Esophagus muscularis mucosa (tissue), 4 donors: ENCODE data around the gene SLC37A3. TPM values are rescaled to one million over a fixed set of nuclear protein-coding genes. Genes with fewer than 3 reads are reported as not detected.

ENCODE experiments used
- DNase-seq: peaks from one replicate; pipeline ENCODE4 v3.0.0-alpha.2; 2017; ENCODE audit errors: extremely low spot score
- H3K27ac ChIP-seq, 4 donors: fragments of 200-600 bp; sonication (generic); replicated peaks in 1 of 4; 1 replicate in 3 of 4; 2 replicates in 1 of 4; pipeline ENCODE4 v1.5.1; 2016 to 2019; ENCODE audit warnings: mild to moderate bottlenecking in 1 of 4
- H3K27me3 ChIP-seq, 4 donors: fragments of 200-600 bp; sonication (generic); one replicate each; pipeline versions ENCODE4 v1.5.1 to v1.6.0; 2016 to 2019
- H3K36me3 ChIP-seq, 4 donors: fragments of 200-600 bp; sonication (generic); one replicate each; pipeline ENCODE4 v1.5.1; 2016 to 2019
- H3K4me1 ChIP-seq, 4 donors: fragments of 200-600 bp; sonication (generic); one replicate each; pipeline ENCODE4 v1.5.1; 2016 to 2019
- H3K4me3 ChIP-seq, 4 donors: fragments of 200-600 bp; sonication (generic); 1 replicate in 2 of 4; 2 replicates in 2 of 4; pipeline ENCODE4 v1.5.1; 2016 to 2019; ENCODE audit warnings: mild to moderate bottlenecking in 4 of 4, moderate library complexity in 1 of 4
- H3K9me3 ChIP-seq, 4 donors: fragments of 200-600 bp; sonication (generic); 1 replicate in 3 of 4; 2 replicates in 1 of 4; pipeline ENCODE4 v1.5.1; 2016 to 2019
- EP300 ChIP-seq: sonication (generic); formaldehyde crosslinking; IDR thresholded peaks from one replicate; pipeline ENCODE4 v1.6.1; 2017; ENCODE audit warnings: antibody characterized with exemption
- POLR2A ChIP-seq: fragments of 450-650 bp; IDR thresholded peaks from one replicate; pipeline ENCODE4 v1.6.1; 2017; ENCODE audit warnings: antibody characterized with exemption, moderate library complexity, mild to moderate bottlenecking, low read depth
- POLR2AphosphoS5 ChIP-seq, 2 donors: sonication (generic); formaldehyde crosslinking; IDR thresholded peaks; one replicate each; pipeline ENCODE4 v1.6.1; 2017; ENCODE audit warnings: antibody characterized with exemption in 2 of 2
- WGBS: methylation state at CpG from one replicate; pipeline ENCODE4 v1.1.5; 2018; 5-methylcytosine and 5-hydroxymethylcytosine counted together
- intact Hi-C: fragments of 100-400 bp; cut with DNase I; formaldehyde crosslinking; loops from one replicate; pipeline ENCODE4 v1.15.1; 2023
- total RNA-seq, 4 donors: library from RNA; depleted of rRNA; stranded (reverse); fragments of >200 nt; gene quantifications; one replicate each; pipeline versions ENCODE4 v1.1.0 to v1.2.1, GENCODE V29; 2016
- TF ChIP-seq, protein P1 (sequence below), 3 experiments: fragments of 200-600 bp in 2 of 3; fragments of 450-650 bp in 1 of 3; sonication (generic) in 2 of 3; IDR thresholded peaks; one replicate each; pipeline ENCODE4 v1.5.1; 2017 to 2019; ENCODE audit warnings: antibody characterized with exemption in 3 of 3, mild to moderate bottlenecking in 2 of 3, moderate library complexity in 1 of 3

Gene SLC37A3
- total RNA-seq, 4 donors from 2014 or later = 33.1 to 67.8 (median 49.0) TPM

DNA sequence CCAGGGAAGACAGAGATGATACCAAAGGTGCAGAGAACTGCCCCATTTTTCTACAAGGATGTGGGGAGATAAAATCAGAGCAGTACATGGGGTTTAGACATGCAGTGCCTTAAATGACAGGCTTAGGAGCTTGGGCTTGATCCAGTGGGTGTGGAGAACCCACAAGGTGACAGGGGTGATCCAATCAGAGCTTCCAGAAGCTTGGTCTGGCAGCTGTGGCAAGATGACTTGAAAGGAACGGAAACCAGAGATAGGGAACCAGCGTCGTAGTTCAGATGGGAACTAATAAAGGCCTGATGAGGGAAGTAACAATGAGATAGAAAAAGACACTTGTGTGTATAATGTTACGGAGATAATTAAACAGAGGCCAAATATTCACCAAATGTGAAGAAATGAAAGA lies 80.7 kb downstream of the SLC37A3 start:
- Histone ChIP-seq H3K4me3 (no peak overlapping the region), H3K27ac (no peak overlapping the region), H3K4me1 (peaks cover 16 to 32% (median 32%) of the 10 kb centered on the region in 4 donors), H3K36me3 (no peaks in the 10 kb centered on the region), H3K27me3 (no peaks in the 10 kb centered on the region), H3K9me3 (no peaks in the 10 kb centered on the region)
- intact Hi-C loops = no loop called here
- no peak for DNase-seq
- 84% methylated on average over 4 of the region's 4 CpGs for WGBS
- no peak for TF ChIP-seq EP300
- no peak for TF ChIP-seq POLR2AphosphoS5 (IDR thresholded peaks at IDR 0.05)
- no peak for TF ChIP-seq POLR2A
- TF ChIP-seq, protein P1, sequence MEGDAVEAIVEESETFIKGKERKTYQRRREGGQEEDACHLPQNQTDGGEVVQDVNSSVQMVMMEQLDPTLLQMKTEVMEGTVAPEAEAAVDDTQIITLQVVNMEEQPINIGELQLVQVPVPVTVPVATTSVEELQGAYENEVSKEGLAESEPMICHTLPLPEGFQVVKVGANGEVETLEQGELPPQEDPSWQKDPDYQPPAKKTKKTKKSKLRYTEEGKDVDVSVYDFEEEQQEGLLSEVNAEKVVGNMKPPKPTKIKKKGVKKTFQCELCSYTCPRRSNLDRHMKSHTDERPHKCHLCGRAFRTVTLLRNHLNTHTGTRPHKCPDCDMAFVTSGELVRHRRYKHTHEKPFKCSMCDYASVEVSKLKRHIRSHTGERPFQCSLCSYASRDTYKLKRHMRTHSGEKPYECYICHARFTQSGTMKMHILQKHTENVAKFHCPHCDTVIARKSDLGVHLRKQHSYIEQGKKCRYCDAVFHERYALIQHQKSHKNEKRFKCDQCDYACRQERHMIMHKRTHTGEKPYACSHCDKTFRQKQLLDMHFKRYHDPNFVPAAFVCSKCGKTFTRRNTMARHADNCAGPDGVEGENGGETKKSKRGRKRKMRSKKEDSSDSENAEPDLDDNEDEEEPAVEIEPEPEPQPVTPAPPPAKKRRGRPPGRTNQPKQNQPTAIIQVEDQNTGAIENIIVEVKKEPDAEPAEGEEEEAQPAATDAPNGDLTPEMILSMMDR (IDR thresholded peaks at IDR 0.05) = no peak

DNA sequence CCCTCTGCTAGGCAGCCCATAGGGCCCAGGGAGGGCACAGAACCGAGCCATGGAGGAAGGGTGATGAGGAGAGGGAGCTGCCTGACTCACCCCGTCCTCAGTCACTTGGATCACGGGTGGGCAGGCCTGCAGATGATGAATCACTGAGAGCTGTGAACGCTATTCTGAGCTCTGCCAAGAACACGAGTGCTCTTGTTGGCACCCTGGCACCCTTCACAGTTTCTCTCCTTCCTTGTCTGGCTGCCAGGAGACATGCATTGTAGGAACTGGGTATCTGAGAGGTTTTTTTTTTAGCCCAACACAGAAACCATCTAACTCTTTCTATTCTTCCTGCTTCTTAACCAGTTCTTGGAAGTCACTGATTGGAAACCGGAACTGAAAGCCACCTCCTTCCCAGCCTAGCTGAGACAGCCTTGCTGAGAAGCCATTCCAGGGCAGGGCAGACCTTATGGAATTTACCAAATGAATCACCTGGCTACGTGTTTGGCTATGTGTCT lies 82.1 kb downstream of the SLC37A3 start:
- H3K36me3 ChIP-seq = no peaks in the 10 kb centered on the region
- 7% methylated on average over 6 of the region's 7 CpGs for WGBS
- peak; percentile 68 to 74 for TF ChIP-seq POLR2AphosphoS5 (IDR thresholded peaks at IDR 0.05)
- TF ChIP-seq, protein P1 (IDR thresholded peaks at IDR 0.05) = no peak
- H3K4me3 ChIP-seq = peak overlapping the region; percentile 29 to 47 (median 34)
- intact Hi-C loops = no loop called here
- H3K27ac ChIP-seq = peak overlapping the region; percentile 79 to 86 (median 82)
- H3K27me3 ChIP-seq = no peaks in the 10 kb centered on the region
- peaks cover 16 to 32% (median 32%) of the 10 kb centered on the region in 4 donors for H3K4me1 ChIP-seq
- peaks cover 0 to 4% (median 0%) of the 10 kb centered on the region in 4 donors for H3K9me3 ChIP-seq
- peak; percentile 93 for DNase-seq

DNA sequence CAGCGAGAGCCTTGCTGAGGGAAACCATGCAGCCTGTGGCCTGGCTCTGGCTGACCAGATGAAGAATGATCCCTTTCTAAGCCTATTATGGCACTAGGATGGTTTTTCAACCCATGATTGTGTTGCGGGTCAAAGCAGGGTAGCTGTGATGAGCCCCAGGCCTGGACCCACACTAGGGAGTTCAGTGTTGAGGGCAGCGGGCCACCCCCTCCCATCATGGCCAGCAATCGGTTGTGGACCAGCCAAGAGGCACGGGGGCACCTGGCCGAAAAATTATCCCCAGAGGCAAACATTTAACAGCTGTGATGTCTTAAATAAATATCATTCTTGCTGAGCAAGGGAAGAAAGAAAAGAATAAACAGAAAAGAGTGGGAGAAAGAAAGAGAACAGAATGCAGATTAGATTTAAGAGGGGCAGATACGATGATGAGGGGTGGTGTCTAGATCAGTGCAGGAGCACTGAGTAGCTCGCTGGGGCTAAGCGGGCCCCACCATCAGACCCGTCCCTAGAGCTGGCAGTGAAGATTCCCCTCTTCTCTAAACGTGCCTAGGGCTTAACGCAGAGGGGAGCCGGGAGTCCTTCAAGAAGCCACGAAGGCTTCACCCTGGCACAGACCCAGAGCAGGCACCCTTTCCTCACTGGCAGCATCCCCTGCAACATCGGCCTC lies 82.7 kb downstream of the SLC37A3 start:
- Histone ChIP-seq H3K9me3 (peaks cover 0 to 4% (median 0%) of the 10 kb centered on the region in 4 donors), H3K36me3 (no peaks in the 10 kb centered on the region), H3K27me3 (no peaks in the 10 kb centered on the region), H3K4me1 (peaks cover 16 to 34% (median 32%) of the 10 kb centered on the region in 4 donors), H3K27ac (peak overlapping the region; percentile 79 to 86 (median 82)), H3K4me3 (peak overlapping the region; percentile 29 to 47 (median 34))
- intact Hi-C loops = no loop called here
- no peak for DNase-seq
- TF ChIP-seq POLR2AphosphoS5 (IDR thresholded peaks at IDR 0.05) = no peak
- TF ChIP-seq, protein P1 (IDR thresholded peaks at IDR 0.05) = no peak
- TF ChIP-seq POLR2A = no peak
- TF ChIP-seq EP300 = no peak
- WGBS = 33% methylated on average over 14 of the region's 15 CpGs

DNA sequence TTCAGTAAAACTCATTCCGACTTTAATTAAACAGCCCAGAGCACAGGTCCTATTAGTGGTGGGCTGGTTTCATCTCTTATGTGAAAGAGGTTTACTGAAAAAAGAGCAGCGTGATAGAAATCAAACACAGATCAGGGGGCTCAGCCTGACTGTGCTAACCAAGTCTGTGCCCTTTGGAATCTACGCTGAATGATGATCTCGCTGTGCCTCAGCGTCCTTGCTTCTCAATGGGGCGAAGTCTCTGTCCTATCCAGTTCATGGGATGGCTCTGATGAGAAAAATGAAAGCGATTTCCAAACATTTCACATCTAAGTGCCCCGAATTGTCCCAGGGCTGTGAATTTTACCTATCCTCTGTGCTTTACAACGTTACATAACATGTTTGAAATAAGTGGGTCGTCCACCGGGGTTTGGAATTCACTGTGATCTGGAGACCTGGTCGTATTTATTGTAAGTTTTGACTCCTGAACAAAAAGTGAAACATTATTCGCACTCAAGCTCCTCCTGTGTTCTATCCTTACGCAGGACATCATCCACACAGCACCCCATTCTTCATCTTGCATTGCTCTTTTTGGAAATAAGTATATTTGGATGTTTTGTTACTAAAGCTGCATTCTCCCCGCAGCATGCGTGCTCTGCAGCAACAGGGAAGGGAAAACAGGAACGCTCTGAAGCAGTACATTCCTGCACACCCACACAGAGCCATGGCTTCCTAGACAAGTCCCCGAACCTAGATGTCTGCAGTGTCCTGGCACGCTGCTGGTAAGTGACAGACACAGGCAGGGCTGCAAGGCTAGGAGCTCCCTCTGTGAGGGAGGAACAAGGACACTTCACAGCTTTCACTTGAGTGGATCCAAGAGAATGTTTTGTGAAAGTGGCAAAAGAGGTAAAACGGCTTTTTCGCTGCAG lies 83.5 kb downstream of the SLC37A3 start:
- H3K36me3 ChIP-seq = no peaks in the 10 kb centered on the region
- H3K27me3 ChIP-seq = no peaks in the 10 kb centered on the region
- TF ChIP-seq EP300 = no peak
- H3K4me3 ChIP-seq = peak overlapping the region in 3 of 4 donors; percentile 29 to 38 (median 31)
- intact Hi-C loops = no loop called here
- peak overlapping the region; percentile 79 to 86 (median 82) for H3K27ac ChIP-seq
- peaks cover 16 to 42% (median 38%) of the 10 kb centered on the region in 4 donors for H3K4me1 ChIP-seq
- DNase-seq = no peak
- H3K9me3 ChIP-seq = peaks cover 0 to 4% (median 0%) of the 10 kb centered on the region in 4 donors
- 65% methylated on average over 21 of the region's 21 CpGs for WGBS
